Left ventricle myocardium inferior (tissue), 1 donor: ENCODE results near the gene FXYD5. TPM values are rescaled to one million over a fixed set of nuclear protein-coding genes. Genes with fewer than 3 reads are reported as not detected.
A peak's percentile ranks its signal among the peaks of the same experiment; 100 is the strongest.

Experiments
- DNase-seq: peaks from one replicate; pipeline ENCODE4 v3.0.0-alpha.2; 2020
- H3K27ac ChIP-seq: fragments of 200-600 bp; replicated peaks from 2 replicates; pipeline ENCODE4 v1.8.0; 2021
- H3K27me3 ChIP-seq: fragments of 200-600 bp; 2 replicates; pipeline ENCODE4 v1.8.0; 2021; ENCODE audit warnings: low read depth
- H3K36me3 ChIP-seq: fragments of 200-600 bp; 2 replicates; pipeline ENCODE4 v1.8.0; 2021
- H3K4me1 ChIP-seq: fragments of 200-600 bp; 2 replicates; pipeline ENCODE4 v1.8.0; 2021
- H3K4me3 ChIP-seq: fragments of 200-600 bp; 2 replicates; pipeline ENCODE4 v1.8.0; 2021; ENCODE audit warnings: mild to moderate bottlenecking, moderate library complexity
- H3K9me3 ChIP-seq: fragments of 200-600 bp; replicated peaks from 2 replicates; pipeline ENCODE4 v1.8.0; 2021
- intact Hi-C: fragments of 100-400 bp; cut with micrococcal nuclease; formaldehyde crosslinking; loops from one replicate; pipeline ENCODE4 v1.11.0; 2022
- total RNA-seq: library from RNA; stranded (reverse); fragmentation: NEBNext Ultra II Directional; extraction: Animal tissue kit (Norgen Biotek cat#: 25700); gene quantifications from one replicate; pipeline ENCODE4 v1.2.1, GENCODE V29; 2021
- TF ChIP-seq, protein P1 (sequence below): fragments of 200-600 bp; IDR thresholded peaks from 2 replicates; pipeline ENCODE4 v1.8.0; 2021; ENCODE audit warnings: antibody characterized with exemption, mild to moderate bottlenecking, borderline replicate concordance
- donor health status: DM: no; HTN: yes; CAD: no; lungs with severe emphysema.

FXYD5 gene
- total RNA-seq, 1 donor from 2014 or later, result 23.4 TPM

DNA sequence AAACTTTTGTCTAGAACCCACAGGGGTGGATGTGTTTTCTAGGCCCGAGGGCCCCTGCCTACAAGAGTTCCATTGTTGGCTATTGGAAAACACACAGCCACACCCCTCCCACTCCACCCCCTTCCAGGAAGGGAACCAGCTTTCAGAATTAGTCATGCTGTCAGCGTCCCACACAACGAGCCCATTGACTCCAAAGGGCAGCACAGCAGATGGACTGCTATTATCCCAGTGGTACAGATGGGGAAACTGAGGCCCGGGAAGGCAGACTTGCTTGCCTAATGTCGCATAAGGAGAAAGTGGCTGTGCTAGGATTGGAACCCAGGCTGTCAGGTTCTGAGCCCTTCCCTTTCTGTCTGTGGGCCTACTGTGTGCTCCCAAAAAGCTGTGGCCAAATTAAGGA, 47.0 kb upstream of the FXYD5 start:
- H3K4me1 ChIP-seq, result no peaks in the 10 kb centered on the region
- intact Hi-C loops, result no loop called here
- no peaks in the 10 kb centered on the region for H3K36me3 ChIP-seq
- H3K27me3 ChIP-seq, result no peaks in the 10 kb centered on the region
- no peak overlapping the region for H3K4me3 ChIP-seq
- no peaks in the 10 kb centered on the region for H3K9me3 ChIP-seq
- TF ChIP-seq, protein P1, sequence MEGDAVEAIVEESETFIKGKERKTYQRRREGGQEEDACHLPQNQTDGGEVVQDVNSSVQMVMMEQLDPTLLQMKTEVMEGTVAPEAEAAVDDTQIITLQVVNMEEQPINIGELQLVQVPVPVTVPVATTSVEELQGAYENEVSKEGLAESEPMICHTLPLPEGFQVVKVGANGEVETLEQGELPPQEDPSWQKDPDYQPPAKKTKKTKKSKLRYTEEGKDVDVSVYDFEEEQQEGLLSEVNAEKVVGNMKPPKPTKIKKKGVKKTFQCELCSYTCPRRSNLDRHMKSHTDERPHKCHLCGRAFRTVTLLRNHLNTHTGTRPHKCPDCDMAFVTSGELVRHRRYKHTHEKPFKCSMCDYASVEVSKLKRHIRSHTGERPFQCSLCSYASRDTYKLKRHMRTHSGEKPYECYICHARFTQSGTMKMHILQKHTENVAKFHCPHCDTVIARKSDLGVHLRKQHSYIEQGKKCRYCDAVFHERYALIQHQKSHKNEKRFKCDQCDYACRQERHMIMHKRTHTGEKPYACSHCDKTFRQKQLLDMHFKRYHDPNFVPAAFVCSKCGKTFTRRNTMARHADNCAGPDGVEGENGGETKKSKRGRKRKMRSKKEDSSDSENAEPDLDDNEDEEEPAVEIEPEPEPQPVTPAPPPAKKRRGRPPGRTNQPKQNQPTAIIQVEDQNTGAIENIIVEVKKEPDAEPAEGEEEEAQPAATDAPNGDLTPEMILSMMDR, result no peak
- DNase-seq, result no peak
- H3K27ac ChIP-seq, result peak overlapping the region; percentile 36

DNA sequence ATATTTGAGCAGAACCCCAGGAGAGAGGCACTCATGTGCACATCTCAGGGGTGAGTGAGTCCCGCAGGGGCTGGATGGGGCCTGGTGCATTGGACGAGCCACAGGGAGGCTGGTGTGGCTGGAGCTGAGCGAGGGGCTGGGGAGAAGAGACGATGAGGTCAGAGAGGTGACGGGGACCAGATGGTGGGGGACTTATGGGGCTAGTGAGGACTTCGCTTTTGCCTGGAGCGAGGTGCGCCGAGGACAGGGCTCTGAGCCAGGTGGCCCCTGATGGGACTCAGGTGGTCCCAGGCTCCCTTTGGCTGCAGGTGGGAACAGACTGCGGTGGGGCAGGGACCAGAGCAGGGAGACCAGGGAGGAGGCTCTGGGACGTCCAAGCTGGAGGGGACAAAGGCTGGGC, 45.8 kb upstream of the FXYD5 start:
- Histone ChIP-seq H3K36me3 (no peaks in the 10 kb centered on the region), H3K4me1 (no peaks in the 10 kb centered on the region), H3K9me3 (no peaks in the 10 kb centered on the region), H3K27me3 (no peaks in the 10 kb centered on the region), H3K27ac (no peak overlapping the region), H3K4me3 (no peak overlapping the region)
- intact Hi-C loops, result no loop called here
- TF ChIP-seq, protein P1, result no peak
- DNase-seq, result no peak

DNA sequence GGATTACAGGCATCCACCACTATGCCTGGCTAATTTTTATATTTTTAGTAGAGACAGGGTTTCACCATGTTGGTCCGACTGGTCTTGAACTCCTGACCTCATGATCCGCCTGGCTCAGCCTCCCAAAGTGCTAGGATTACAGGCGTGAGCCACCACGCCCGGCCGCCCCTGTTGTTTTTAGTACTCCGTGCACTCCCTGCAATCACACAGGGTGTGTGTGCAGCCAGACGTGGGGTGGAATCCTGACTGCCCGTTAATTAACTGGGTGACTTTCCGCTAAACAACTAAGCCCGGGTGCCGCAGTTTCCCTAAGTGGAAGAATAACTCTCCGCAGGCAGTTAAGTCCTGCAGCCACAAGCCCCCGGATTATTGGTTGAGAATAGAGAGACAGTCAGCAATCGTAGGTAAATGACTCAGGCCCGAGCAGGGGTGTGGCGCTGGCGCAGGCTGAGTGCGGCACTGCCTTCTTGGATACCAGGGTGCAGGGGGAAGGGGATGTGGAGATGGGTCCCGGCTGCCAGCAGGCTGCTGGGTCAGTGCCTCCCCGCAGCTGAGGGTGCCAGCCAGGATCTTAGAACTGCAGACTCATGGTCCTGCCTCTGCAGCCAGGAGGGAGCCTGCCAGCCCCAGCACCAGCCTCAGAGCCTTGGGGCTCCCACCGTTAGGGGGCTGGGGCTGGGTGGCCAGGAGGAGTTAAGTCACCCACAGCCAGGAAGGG, 45.0 kb upstream of the FXYD5 start:
- H3K27ac ChIP-seq, result no peak overlapping the region
- DNase-seq, result no peak
- no peaks in the 10 kb centered on the region for H3K9me3 ChIP-seq
- peaks cover 4% of the 10 kb centered on the region for H3K4me1 ChIP-seq
- TF ChIP-seq, protein P1, result no peak
- H3K27me3 ChIP-seq, result no peaks in the 10 kb centered on the region
- intact Hi-C loops, result no loop called here
- no peak overlapping the region for H3K4me3 ChIP-seq
- H3K36me3 ChIP-seq, result no peaks in the 10 kb centered on the region

DNA sequence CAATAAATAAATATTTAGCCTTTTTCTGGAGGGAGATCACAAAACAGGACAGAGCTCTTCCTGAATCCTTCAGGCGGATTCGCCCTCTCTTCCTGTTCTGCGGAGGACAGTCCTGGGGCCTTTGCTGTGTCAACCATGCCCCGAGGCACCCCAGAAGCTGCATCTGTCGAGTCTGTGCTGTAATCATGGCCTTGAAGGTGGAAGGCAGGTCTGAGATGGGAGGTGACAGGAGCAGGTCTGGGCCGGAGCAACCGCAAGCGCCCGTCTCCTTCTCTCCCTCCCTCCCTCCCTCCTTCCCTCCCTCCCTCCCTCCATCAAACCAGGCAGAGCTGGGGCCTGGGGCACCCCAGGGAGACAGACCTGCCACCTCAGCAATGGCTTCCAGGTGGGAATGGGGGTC, 43.6 kb upstream of the FXYD5 start:
- Histone ChIP-seq H3K4me1 (peaks cover 14% of the 10 kb centered on the region), H3K9me3 (no peaks in the 10 kb centered on the region), H3K27ac (no peak overlapping the region), H3K4me3 (no peak overlapping the region), H3K36me3 (no peaks in the 10 kb centered on the region), H3K27me3 (no peaks in the 10 kb centered on the region)
- intact Hi-C loops, result no loop called here
- no peak for DNase-seq
- TF ChIP-seq, protein P1, result no peak

DNA sequence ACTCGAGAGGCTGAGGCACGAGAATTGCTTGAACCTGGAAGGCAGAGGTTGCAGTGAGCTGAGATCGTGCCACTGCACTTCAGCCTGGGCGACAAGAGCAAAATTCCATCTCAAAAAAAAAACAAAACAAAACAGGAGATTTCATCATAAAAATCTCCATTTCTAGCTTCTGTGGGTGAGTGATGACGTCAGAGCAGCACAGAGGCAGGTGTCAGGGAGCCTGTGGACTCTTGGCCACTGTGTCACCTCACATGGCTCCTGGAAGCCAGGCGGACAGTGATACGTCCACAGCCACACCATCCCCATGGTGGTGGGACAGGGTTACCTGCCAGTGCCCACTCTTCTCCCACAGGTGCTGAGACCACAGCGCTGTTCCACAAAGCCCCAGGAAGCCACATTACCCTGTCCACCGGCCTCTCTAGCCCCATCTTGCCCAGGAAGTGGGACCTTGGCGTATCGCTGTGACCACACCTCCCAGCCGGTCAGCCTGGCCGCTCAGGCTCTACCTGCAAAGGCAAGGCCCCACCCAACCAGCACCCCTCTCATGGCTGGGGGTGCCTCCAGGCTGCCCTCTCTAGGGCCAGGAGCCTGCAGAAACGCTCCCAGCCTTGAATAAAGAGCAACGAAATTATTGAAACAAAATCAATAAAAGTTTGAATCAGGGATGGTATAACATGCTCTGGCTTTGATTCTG, 41.4 kb upstream of the FXYD5 start:
- H3K36me3 ChIP-seq, result no peaks in the 10 kb centered on the region
- H3K9me3 ChIP-seq, result no peaks in the 10 kb centered on the region
- H3K4me1 ChIP-seq, result peaks cover 14% of the 10 kb centered on the region
- no peak overlapping the region for H3K27ac ChIP-seq
- no peaks in the 10 kb centered on the region for H3K27me3 ChIP-seq
- intact Hi-C loops, result no loop called here
- no peak overlapping the region for H3K4me3 ChIP-seq
- DNase-seq, result no peak
- TF ChIP-seq, protein P1, result no peak
